ENCODE data around the gene CPLX3.

DNA sequence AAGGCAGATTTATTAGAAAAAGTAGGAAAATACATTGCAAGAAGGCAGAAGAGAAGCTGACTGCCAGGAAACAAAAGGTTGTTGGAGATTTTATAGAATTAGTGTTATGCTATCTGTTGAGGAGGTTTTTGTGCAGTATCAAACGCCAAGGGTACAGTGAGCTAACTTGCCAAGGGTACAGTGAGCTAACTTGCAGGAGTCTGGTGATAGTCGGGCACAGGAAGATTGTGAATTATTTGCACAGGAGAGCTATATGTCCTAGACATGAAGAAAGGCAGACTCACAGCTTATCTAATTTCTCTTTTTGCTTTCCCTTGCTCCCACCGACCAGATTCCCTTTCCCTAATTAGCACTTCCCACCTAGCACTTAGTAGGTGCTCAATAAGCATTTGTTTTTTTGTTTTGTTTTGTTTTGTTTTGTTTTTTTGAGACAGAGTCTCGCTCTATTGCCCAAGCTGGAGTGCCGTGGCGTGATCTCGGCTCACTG lies 47.2 kb upstream of the CPLX3 start:
- TF ChIP-seq CTCF (IDR thresholded peaks at IDR 0.05; ENCODE audit: borderline replicate concordance, extremely low read depth, low read length, poor library complexity, severe bottlenecking) (no peak), EZH2 (IDR thresholded peaks at IDR 0.05; ENCODE audit: borderline replicate concordance, low read depth, low read length, severe bottlenecking) (no peak)

All from DND-41 (cell line).